K562 (cell line): ENCODE data around the gene TRIM47. TPM values are rescaled to one million over a fixed set of nuclear protein-coding genes. Genes with fewer than 3 reads are reported as not detected.

Experiments used
- BDP1 ChIP-seq: IDR thresholded peaks from 3 replicates; pipeline ENCODE4 v1.6.1; 2011; ENCODE audit not compliant: insufficient read length, insufficient read depth
- C11orf30 ChIP-seq: fragments of 450-650 bp; IDR thresholded peaks from 2 replicates; pipeline ENCODE4 v1.6.1; 2016; ENCODE audit warnings: low read depth, mild to moderate bottlenecking
- CTBP1 ChIP-seq: fragments of 450-650 bp; IDR thresholded peaks from 2 replicates; pipeline ENCODE4 v1.6.1; 2016; ENCODE audit warnings: borderline replicate concordance
- KLF10 ChIP-seq: fragments of 250-450 bp; sonication (Bioruptor Pico); IDR thresholded peaks from 2 replicates; pipeline ENCODE4 v1.6.1; 2021; ENCODE audit warnings: matching md5 sums
- L3MBTL2 ChIP-seq: fragments of 450-650 bp; IDR thresholded peaks from 2 replicates; pipeline ENCODE4 v1.6.1; 2016; ENCODE audit warnings: mild to moderate bottlenecking, moderate library complexity
- PCBP1 ChIP-seq: fragments of 200-400 bp; formaldehyde crosslinking; IDR thresholded peaks from 2 replicates; pipeline ENCODE4 v1.6.1; 2018; ENCODE audit warnings: mild to moderate bottlenecking, low read depth, low read length; ENCODE audit not compliant: poor library complexity, severe bottlenecking
- RAD21 ChIP-seq, 2 experiments: fragments of 250-450 bp in 1 of 2; fragments of 450-650 bp in 1 of 2; sonication (Bioruptor Pico) in 1 of 2; formaldehyde crosslinking in 1 of 2; IDR thresholded peaks in 1 of 2; conservative IDR thresholded peaks in 1 of 2; 2 replicates each; pipeline versions ENCODE4 v1.4.0 to v1.8.0; 2020 to 2022; ENCODE audit warnings: mild to moderate bottlenecking in 2 of 2, moderate library complexity in 1 of 2
- TAF9B ChIP-seq: fragments of 450-650 bp; IDR thresholded peaks from 2 replicates; pipeline ENCODE4 v1.6.1; 2018; ENCODE audit warnings: mild to moderate bottlenecking; ENCODE audit not compliant: partially characterized antibody
- TBL1XR1 ChIP-seq, 2 experiments: IDR thresholded peaks; 2 replicates each; pipeline ENCODE4 v1.6.1; 2012; ENCODE audit warnings: improper control_type of control experiment in 2 of 2, low read length in 2 of 2, mild to moderate bottlenecking in 1 of 2
- ZEB2 ChIP-seq: fragments of 450-650 bp; IDR thresholded peaks from 2 replicates; pipeline ENCODE4 v1.6.1; 2016
- ZKSCAN8 ChIP-seq: fragments of 200-800 bp; sonication (Bioruptor generic); IDR thresholded peaks from 2 replicates; pipeline ENCODE4 v1.6.1; 2016; ENCODE audit warnings: missing genetic modification characterization, missing compliant biosample characterization
- ZNF217 ChIP-seq: sonication (generic); formaldehyde crosslinking; IDR thresholded peaks from 2 replicates; pipeline ENCODE4 v1.8.0; 2022; ENCODE audit warnings: mild to moderate bottlenecking, missing genetic modification reagents
- ZNF282 ChIP-seq: sonication (generic); formaldehyde crosslinking; IDR thresholded peaks from 2 replicates; pipeline ENCODE4 v1.8.1; 2023; ENCODE audit warnings: missing genetic modification reagents
- ZNF77 ChIP-seq: fragments of 250-450 bp; sonication (Bioruptor Pico); IDR thresholded peaks from 2 replicates; pipeline ENCODE4 v1.5.0; 2020
- ZNF785 ChIP-seq: fragments of 250-450 bp; sonication (Bioruptor Pico); IDR thresholded peaks from 2 replicates; pipeline ENCODE4 v1.4.0; 2020; ENCODE audit warnings: mild to moderate bottlenecking
- ZNF830 ChIP-seq: fragments of 250-450 bp; sonication (Bioruptor Pico); IDR thresholded peaks from 2 replicates; pipeline ENCODE4 v1.5.0; 2021; ENCODE audit warnings: mild to moderate bottlenecking
- polyA plus RNA-seq, 8 experiments: library from polyadenylated mRNA; depleted of rRNA in 4 of 8; stranded (reverse) in 5 of 8; unstranded in 3 of 8; fragments of >200 nt; fragmentation: Nextera tagmentation in 2 of 8; fragmentation: Illumina TruSeq in 1 of 8; extraction: Ambion mirVana in 2 of 8; extraction: Trizol in 1 of 8; gene quantifications; 2 replicates each; pipeline versions ENCODE4 v1.2.1 to v1.2.3, GENCODE V29; 2011 to 2014; ENCODE audit warnings: inconsistent platforms in 1 of 8, missing spikeins in 1 of 8
- total RNA-seq, 7 experiments: library from RNA; depleted of rRNA in 6 of 7; stranded (reverse); fragments of >200 nt in 6 of 7; fragmentation: Illumina TruSeq in 2 of 7; extraction: Trizol in 2 of 7; gene quantifications; 2 replicates each; pipeline versions ENCODE4 v1.2.1 to v1.2.3, GENCODE V29; 2011 to 2021; ENCODE audit warnings: low replicate concordance in 1 of 7
- TF ChIP-seq, protein P1 (sequence below), 2 experiments: fragments of 450-650 bp; conservative IDR thresholded peaks; 2 replicates each; pipeline ENCODE4 v1.6.1; 2017; ENCODE audit warnings: mild to moderate bottlenecking in 2 of 2, moderate library complexity in 2 of 2
- TF ChIP-seq, protein P2 (sequence below): fragments of 450-650 bp; formaldehyde crosslinking; conservative IDR thresholded peaks from 2 replicates; pipeline ENCODE4 v1.4.0; 2022; ENCODE audit warnings: mild to moderate bottlenecking, missing genetic modification characterization
- TF ChIP-seq, protein P3 (sequence below): sonication (generic); formaldehyde crosslinking; IDR thresholded peaks from 2 replicates; pipeline ENCODE4 v1.8.0; 2022; ENCODE audit warnings: mild to moderate bottlenecking, missing genetic modification reagents
- TF ChIP-seq, protein P4 (sequence below), 2 experiments: fragments of 250-450 bp in 1 of 2; fragments of 450-650 bp in 1 of 2; sonication (Bioruptor Pico) in 1 of 2; IDR thresholded peaks; 2 replicates each; pipeline versions ENCODE4 v1.6.1 to v1.8.0; 2016 to 2021; ENCODE audit warnings: mild to moderate bottlenecking in 2 of 2, moderate library complexity in 2 of 2, missing compliant biosample characterization in 1 of 2, missing genetic modification characterization in 1 of 2
- TF ChIP-seq, protein P5 (sequence below): fragments of 450-650 bp; IDR thresholded peaks from 2 replicates; pipeline ENCODE4 v1.6.1; 2016; ENCODE audit warnings: missing biosample characterization, missing genetic modification characterization

Gene TRIM47
- total and polyA plus RNA-seq, 9 of the 15 experiments (the other 6 are each of a cell fraction or from before 2014, with no cell fraction given): 0.56 to 6.1 (median 3.2) TPM

DNA sequence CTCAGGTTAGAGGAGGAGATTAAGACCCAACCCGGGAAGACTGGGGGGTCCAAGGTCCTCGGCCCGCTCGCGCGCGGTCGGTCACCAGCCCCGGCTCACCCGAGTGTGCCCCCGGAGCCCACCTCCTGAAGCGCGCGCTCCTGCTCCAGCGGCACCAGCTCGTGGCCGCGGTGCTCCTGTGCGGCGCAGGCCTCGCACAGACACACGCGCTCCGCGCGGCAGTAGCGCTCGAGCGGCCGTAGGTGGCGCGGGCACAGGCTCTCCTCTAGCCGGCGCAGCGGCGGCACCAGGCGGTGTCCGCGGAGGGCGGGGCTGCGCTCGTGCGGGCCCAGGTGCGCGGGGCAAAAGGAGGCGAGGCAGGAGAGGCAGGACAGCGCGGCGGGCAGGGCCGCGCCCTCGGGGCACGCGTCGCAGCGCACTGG is 618 bp downstream of the TRIM47 start (continued):
- TF ChIP-seq, protein P1, sequence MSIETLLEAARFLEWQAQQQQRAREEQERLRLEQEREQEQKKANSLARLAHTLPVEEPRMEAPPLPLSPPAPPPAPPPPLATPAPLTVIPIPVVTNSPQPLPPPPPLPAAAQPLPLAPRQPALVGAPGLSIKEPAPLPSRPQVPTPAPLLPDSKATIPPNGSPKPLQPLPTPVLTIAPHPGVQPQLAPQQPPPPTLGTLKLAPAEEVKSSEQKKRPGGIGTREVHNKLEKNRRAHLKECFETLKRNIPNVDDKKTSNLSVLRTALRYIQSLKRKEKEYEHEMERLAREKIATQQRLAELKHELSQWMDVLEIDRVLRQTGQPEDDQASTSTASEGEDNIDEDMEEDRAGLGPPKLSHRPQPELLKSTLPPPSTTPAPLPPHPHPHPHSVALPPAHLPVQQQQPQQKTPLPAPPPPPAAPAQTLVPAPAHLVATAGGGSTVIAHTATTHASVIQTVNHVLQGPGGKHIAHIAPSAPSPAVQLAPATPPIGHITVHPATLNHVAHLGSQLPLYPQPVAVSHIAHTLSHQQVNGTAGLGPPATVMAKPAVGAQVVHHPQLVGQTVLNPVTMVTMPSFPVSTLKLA (conservative IDR thresholded peaks at IDR 0.05): no peak
- TF ChIP-seq C11orf30: no peak
- TF ChIP-seq CTBP1: peak; percentile 59; the same call in 1 of the 2 replicates
- TF ChIP-seq BDP1: no peak
- TF ChIP-seq ZNF282 (CRISPR knock-in tag): no peak
- TF ChIP-seq TAF9B: no peak
- TF ChIP-seq PCBP1: peak; percentile 60
- TF ChIP-seq KLF10 (CRISPR knock-in tag): no peak
- no peak for TF ChIP-seq ZNF217 (CRISPR knock-in tag)
- TF ChIP-seq, protein P2, sequence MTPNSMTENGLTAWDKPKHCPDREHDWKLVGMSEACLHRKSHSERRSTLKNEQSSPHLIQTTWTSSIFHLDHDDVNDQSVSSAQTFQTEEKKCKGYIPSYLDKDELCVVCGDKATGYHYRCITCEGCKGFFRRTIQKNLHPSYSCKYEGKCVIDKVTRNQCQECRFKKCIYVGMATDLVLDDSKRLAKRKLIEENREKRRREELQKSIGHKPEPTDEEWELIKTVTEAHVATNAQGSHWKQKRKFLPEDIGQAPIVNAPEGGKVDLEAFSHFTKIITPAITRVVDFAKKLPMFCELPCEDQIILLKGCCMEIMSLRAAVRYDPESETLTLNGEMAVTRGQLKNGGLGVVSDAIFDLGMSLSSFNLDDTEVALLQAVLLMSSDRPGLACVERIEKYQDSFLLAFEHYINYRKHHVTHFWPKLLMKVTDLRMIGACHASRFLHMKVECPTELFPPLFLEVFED (CRISPR knock-in tag): no peak
- TF ChIP-seq TBL1XR1 (IDR thresholded peaks at IDR 0.05; ENCODE audit: low read length in 2 of 2): no peak
- TF ChIP-seq, protein P3, sequence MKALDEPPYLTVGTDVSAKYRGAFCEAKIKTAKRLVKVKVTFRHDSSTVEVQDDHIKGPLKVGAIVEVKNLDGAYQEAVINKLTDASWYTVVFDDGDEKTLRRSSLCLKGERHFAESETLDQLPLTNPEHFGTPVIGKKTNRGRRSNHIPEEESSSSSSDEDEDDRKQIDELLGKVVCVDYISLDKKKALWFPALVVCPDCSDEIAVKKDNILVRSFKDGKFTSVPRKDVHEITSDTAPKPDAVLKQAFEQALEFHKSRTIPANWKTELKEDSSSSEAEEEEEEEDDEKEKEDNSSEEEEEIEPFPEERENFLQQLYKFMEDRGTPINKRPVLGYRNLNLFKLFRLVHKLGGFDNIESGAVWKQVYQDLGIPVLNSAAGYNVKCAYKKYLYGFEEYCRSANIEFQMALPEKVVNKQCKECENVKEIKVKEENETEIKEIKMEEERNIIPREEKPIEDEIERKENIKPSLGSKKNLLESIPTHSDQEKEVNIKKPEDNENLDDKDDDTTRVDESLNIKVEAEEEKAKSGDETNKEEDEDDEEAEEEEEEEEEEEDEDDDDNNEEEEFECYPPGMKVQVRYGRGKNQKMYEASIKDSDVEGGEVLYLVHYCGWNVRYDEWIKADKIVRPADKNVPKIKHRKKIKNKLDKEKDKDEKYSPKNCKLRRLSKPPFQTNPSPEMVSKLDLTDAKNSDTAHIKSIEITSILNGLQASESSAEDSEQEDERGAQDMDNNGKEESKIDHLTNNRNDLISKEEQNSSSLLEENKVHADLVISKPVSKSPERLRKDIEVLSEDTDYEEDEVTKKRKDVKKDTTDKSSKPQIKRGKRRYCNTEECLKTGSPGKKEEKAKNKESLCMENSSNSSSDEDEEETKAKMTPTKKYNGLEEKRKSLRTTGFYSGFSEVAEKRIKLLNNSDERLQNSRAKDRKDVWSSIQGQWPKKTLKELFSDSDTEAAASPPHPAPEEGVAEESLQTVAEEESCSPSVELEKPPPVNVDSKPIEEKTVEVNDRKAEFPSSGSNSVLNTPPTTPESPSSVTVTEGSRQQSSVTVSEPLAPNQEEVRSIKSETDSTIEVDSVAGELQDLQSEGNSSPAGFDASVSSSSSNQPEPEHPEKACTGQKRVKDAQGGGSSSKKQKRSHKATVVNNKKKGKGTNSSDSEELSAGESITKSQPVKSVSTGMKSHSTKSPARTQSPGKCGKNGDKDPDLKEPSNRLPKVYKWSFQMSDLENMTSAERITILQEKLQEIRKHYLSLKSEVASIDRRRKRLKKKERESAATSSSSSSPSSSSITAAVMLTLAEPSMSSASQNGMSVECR (CRISPR knock-in tag): no peak
- no peak for TF ChIP-seq ZKSCAN8 (CRISPR knock-in tag)
- TF ChIP-seq, protein P4, sequence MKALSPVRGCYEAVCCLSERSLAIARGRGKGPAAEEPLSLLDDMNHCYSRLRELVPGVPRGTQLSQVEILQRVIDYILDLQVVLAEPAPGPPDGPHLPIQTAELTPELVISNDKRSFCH (CRISPR knock-in tag; IDR thresholded peaks at IDR 0.05): no peak
- TF ChIP-seq, protein P4 (tag; IDR thresholded peaks at IDR 0.05): no peak
- TF ChIP-seq ZEB2: no peak
- TF ChIP-seq RAD21 (CRISPR knock-in tag; conservative IDR thresholded peaks at IDR 0.05 in 1 of 2, IDR thresholded peaks at IDR 0.05 in 1 of 2): peak in 1 of 2 experiments; percentile 34; a peak in 2 of 4 replicates
- TF ChIP-seq ZNF77: no peak
- TF ChIP-seq L3MBTL2: peak; percentile 51
- no peak for TF ChIP-seq ZNF830
- TF ChIP-seq ZNF785: no peak
- TF ChIP-seq, protein P5, sequence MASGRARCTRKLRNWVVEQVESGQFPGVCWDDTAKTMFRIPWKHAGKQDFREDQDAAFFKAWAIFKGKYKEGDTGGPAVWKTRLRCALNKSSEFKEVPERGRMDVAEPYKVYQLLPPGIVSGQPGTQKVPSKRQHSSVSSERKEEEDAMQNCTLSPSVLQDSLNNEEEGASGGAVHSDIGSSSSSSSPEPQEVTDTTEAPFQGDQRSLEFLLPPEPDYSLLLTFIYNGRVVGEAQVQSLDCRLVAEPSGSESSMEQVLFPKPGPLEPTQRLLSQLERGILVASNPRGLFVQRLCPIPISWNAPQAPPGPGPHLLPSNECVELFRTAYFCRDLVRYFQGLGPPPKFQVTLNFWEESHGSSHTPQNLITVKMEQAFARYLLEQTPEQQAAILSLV (tag): no peak
